ENCODE measurements around the gene IQSEC3.

DNA sequence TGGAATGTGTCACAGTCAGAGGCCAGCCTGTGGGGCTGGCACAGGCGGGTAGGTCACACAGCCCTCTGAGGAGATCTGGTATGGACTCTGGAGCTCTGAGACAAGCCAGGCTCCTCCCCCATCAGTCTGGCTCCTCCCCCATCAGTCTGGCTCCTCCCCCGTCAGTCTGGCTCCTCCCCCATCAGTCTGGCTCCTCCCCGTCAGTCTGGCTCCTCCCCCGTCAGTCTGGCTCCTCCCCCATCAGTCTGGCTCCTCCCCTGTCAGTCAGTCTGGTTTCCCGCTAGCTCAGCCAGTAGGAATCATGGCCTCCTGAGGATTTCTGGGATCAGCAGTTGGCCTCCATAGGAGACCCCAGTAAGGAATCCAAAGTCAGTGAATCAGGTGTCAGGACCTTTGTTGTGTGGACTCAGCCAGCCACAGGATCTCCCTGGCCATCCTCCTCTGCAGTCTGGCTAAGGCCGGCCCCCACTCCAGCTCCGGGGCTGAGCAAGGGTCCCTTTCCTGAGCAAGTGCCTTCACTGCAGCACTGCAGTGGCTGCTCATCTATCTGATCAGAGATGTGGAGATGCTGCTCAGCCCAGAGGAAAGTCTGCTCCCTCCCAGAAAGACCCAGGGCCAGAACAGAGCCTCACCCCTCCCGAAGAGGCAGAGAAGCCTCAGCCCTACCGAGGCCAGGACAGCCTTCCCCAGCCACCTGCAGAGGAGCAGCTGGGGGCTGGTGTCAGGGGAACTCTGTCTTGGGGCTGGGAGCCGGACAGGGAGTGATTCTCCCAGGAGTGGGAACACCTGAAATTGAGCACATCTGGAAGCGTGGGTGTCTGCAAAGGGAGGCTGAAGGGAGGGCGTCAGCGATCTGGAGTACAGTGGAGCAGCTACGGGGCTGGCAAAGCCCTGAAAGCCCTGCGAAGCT, 35.7 kb downstream of the IQSEC3 start:
- TF ChIP-seq, protein P1, sequence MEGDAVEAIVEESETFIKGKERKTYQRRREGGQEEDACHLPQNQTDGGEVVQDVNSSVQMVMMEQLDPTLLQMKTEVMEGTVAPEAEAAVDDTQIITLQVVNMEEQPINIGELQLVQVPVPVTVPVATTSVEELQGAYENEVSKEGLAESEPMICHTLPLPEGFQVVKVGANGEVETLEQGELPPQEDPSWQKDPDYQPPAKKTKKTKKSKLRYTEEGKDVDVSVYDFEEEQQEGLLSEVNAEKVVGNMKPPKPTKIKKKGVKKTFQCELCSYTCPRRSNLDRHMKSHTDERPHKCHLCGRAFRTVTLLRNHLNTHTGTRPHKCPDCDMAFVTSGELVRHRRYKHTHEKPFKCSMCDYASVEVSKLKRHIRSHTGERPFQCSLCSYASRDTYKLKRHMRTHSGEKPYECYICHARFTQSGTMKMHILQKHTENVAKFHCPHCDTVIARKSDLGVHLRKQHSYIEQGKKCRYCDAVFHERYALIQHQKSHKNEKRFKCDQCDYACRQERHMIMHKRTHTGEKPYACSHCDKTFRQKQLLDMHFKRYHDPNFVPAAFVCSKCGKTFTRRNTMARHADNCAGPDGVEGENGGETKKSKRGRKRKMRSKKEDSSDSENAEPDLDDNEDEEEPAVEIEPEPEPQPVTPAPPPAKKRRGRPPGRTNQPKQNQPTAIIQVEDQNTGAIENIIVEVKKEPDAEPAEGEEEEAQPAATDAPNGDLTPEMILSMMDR (IDR thresholded peaks at IDR 0.05 in 4 of 5, conservative IDR thresholded peaks at IDR 0.05 in 1 of 5): no peak
- no peak for TF ChIP-seq POLR2A (IDR thresholded peaks at IDR 0.05)
